H4 (cell line): ENCODE results near the gene ASPHD1. TPM values are rescaled to one million over a fixed set of nuclear protein-coding genes. Genes with fewer than 3 reads are reported as not detected.
"Not testable (repeated sequence)": the region's sequence is repeated elsewhere in the genome, so short reads cannot be mapped to it uniquely, and the experiment has no call there.

ENCODE experiments used
- DNase-seq: peaks from one replicate; pipeline ENCODE4 v3.0.0-alpha.2; 2015; ENCODE audit warnings: low spot score
- total RNA-seq: library from RNA; depleted of rRNA; stranded (reverse); fragments of >200 nt; shearing (Covaris generic); gene quantifications from 2 replicates; pipeline ENCODE4 v1.2.3, GENCODE V29; 2014

ASPHD1 gene
- total RNA-seq, 1 experiment from 2014 or later = 3.6 TPM

DNA sequence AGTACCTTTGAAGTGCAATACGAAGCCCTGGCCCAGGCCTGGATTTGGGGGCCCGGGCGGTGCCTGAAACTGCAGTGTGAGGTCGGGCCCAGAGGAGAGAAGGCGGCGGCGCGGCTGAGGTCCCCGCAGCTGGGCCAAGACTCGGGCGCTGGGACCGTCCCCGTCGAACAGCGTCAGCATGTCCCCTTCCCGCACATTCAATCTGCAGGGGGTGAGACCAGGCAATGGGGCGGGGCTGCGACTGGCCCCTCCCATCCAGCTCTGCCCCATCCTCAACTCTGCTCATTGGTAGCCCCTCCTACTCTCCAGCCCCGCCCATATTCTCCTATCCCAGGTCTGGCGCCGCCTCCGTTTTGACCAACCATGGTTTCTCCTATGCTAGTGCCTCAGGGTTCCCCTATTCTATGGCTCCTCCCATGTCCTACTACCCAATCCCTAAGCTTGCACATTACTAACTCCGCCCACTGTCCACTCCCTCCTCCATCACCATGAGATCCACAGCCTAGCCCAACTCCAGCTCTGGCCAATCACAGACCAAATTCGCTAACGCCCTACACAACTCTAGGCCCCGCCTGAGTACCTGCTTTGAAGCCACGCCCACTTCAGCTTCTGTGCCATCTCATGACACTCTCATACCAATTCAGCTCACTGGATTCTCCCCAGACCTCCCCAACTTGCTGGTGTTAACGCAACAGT, 22.9 kb upstream of the ASPHD1 start:
- no peak for DNase-seq

DNA sequence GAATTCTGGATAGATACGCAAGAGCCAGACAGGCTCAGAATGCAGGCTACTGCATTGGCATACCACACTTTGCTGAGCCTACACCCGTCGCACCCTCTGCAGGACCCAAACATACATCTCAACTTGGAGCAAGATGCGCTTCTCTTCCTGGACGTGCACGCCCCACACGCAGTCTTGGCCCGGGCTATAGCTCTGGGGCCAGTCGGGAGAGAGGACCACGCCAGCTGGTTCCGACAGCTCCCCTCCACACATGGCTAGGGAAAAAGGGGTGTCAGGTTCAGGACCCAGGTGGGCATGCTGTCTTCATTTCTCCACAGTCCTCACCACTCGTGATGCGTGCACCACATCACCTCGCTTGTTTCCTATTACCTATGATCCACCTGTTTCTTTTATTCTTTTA, 22.1 kb upstream of the ASPHD1 start:
- no peak for DNase-seq

- no peak for DNase-seq
These were observed 19.2 kb upstream of the ASPHD1 start for GRCh38 chr16:29881050-29881449.

GRCh38 chr16:29883987-29884386, 16.3 kb upstream of the ASPHD1 start:
- no peak for DNase-seq

DNA sequence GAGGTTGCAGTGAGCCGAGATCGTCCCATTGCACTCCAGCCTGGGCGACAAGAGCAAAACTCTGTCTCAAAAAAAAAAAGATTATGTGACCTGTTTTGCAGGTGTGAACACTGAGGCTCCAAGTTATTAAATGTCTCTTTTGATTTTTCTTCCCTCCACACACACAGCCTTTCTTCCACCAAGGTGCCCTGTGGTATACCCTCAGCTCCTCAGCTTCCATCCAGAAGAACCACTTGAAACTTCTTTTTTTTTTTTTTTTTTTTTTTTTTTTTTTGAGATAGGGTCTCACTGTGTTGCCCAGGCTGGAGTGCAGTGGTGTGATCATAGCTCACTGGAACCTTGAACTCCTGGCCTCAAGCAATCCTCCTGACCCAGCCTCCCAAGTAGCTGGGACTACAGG, 10.9 kb upstream of the ASPHD1 start:
- not testable (repeated sequence) for DNase-seq

- no peak for DNase-seq
These were observed 8.5 kb upstream of the ASPHD1 start for GRCh38 chr16:29891525-29892457.

- DNase-seq = no peak
These were observed 7.9 kb upstream of the ASPHD1 start for GRCh38 chr16:29892458-29892813.

DNA sequence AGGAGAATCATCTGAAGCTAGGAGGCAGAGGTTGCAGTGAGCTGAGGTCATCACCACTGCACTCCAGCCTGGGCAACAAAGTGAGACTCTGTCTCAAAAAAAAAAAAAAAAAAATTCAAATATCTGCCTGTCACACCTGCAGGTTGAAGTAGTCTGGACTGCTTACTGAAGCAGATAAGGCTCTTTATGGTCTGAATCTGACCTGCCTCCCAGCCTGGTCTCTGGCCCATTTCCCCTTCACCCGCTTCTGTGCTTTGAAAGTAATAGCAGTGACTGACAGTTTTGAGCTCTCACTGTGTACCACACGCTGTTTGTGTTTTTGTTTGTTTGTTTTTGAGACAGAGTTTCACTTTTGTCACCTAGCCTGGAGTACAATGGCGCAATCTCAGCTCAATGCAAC, 6.7 kb upstream of the ASPHD1 start:
- DNase-seq = no peak

DNA sequence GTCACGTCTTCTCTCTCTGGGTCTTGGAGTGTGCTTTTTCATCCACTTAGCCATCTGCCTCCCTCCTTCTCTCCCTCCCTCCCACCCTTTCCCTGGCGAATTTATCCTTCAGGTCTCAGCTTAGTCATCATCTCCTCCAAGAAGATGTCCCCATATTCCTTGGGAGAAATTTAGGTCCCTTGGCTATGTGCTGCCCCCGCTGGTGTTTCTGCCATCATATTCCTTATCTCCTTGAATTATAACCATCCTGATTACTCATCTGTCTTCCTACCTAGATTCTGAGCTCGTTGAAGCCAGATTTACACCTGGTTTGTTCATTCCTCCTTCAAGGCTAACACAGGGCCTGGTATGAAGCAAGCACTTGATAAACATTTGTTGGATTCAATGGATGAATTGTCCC, 5.9 kb upstream of the ASPHD1 start:
- no peak for DNase-seq

DNA sequence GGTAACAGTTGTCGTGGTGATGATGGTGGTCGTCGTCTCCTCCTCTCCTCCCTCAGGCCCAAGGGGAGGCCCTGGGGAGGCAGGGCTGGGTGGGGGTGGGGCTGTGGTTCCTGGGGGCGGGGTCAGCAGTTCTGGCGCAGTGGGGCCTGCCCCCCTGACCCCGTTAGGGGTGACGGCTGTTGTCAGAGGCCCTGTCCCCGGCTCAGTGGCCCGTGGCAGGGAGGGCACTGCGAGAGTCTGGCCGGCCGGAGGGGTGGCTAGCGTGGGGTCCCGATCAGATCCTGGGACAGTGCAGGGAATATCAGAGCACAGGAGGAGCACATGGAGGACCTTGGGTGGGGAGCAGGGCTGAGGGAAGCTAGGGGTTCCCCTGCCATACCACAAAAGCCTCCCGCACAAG, 3.4 kb upstream of the ASPHD1 start:
- peak; percentile 1 for DNase-seq

GRCh38 chr16:29897333-29897732, 3.0 kb upstream of the ASPHD1 start:
- DNase-seq = no peak

- DNase-seq = peak; percentile 1
These were observed 2.0 kb upstream of the ASPHD1 start for GRCh38 chr16:29898135-29898803.

DNA sequence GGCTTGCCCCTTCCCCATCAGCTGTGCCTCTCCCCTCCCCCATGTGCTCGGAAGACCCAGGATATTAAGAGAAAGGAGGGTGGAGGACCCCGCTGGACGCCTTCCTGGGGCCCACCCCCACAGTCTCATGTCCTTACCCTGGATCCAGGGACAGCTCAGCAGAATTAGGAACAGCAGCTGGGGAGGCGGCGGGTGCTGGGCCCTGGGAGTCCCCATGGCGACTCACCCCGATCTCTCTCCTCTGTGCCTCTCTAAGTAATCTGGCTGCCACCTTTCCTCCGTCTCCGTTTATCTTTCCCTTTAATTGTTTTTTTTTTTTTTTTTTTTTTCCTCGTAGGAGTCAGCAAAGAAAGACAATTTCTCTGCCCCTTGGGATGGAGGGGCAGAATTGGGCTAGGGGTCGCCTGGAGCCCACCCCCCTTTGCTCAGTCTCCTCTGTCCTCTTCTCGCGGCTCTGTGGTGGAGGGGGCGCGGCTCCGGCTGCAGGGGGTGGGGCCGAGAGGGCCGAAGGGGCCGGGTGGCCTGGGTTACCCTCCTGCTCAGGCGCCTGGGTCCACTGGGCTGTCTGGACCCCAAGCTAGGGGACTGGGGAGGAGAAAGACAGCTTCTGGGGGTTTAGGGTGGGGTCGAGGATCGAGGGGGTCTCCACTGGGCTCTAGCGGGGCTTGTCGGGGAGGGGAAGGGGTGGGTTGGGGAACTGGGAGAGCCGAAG, 1.3 kb upstream of the ASPHD1 start:
- DNase-seq = peak; percentile 3

DNA sequence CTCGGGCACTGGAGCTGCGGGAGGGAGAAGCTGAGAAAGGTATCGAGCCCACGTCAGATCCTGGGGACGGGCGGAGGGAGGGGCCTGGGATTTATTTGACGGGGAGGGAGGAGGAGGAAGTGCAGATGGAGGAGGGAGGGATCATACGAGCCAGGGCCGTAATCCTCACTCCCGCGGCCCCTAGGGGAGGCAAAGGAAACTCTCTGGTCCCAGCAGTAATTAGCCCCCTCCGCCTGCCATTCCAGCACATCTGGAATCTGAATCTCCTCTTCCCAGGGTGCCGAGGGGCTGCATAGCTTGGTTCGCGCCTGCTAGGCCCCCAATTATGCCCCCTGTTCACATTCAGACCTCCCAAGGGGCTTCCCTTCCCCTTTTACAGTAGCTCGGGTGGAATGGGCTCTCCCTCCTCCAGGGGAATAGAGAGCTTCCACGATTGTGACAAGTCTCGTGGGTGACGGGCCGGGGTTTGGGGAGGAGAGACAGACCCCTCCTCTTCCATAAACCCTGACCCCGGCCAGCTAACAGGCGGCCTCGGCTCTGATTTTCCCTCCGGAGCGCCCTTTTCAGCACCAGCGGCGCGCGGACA, 679 bp upstream of the ASPHD1 start, which contains the start of gene SEZ6L2:
TSS of gene SEZ6L2 (minus strand) at position 35 of the 586 bp plus-strand sequence. CDS start 531 bp downstream, outside the sequence.
- DNase-seq = peak; percentile 90

GRCh38 chr16:29900888-29901606, 759 bp downstream of the ASPHD1 start:
- DNase-seq = no peak

DNA sequence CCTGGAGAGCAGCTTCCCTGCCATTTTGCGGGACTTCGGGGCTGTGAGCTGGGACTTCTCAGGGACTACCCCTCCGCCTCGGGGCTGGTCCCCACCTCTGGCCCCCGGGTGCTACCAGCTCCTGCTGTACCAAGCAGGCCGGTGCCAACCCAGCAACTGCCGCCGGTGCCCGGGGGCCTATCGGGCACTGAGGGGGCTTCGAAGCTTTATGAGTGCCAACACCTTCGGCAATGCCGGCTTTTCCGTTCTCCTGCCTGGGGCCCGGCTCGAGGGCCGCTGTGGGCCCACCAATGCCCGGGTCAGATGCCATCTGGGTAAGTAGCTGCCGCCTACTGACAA, 1.3 kb downstream of the ASPHD1 start:
- no peak for DNase-seq

- DNase-seq = no peak
These were observed 3.3 kb downstream of the ASPHD1 start for GRCh38 chr16:29903590-29903989.

- DNase-seq = no peak
These were observed 4.7 kb downstream of the ASPHD1 start for GRCh38 chr16:29904947-29905346.

DNA sequence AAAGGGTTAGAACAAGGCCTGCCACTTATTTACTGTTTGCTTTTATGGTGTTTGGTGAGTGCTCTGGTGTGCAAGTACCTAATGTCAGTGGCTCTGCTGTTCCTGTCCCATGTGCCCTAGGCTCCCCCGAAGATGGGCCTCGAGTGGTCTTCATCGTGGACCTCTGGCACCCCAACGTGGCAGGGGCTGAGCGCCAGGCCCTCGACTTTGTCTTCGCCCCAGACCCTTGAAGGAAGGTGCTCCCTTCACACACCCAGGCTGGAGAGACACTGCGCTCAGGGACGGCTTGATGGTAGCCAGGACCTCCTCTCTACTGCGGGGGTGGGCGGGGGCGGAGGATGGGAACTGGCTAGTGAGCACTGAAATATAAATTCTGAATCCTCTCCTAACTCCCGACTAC, 5.4 kb downstream of the ASPHD1 start:
- no peak for DNase-seq

GRCh38 chr16:29906520-29907244, 6.4 kb downstream of the ASPHD1 start:
- no peak for DNase-seq
